ENCODE data around the gene PRDM2.

GRCh38 chr1:13722808-13723360 is 22.9 kb downstream of the PRDM2 start:
- TF ChIP-seq CTCF (optimal IDR thresholded peaks at IDR 0.05 in 1 of 3, IDR thresholded peaks at IDR 0.05 in 1 of 3, conservative IDR thresholded peaks at IDR 0.05 in 1 of 3; ENCODE audit: extremely low read depth in 1 of 3, insufficient read depth in 2 of 3, low read length in 3 of 3) = no peak
- no peak for TF ChIP-seq EZH2 (IDR thresholded peaks at IDR 0.05; ENCODE audit: low read length)

Data from keratinocyte (primary cell).